WERI-Rb-1 (cell line): ENCODE data around the gene C18orf63.

Source experiments
- DNase-seq: peaks from one replicate; pipeline ENCODE4 v3.0.0-alpha.2; 2020
- H3K27ac ChIP-seq: fragments of 250-450 bp; sonication (Bioruptor Pico); 2 replicates; pipeline ENCODE4 v1.5.1; 2020; ENCODE audit warnings: mild to moderate bottlenecking, moderate library complexity
- H3K27me3 ChIP-seq: fragments of 250-450 bp; sonication (Bioruptor Pico); 2 replicates; pipeline ENCODE4 v1.5.1; 2021; ENCODE audit warnings: mild to moderate bottlenecking, low read depth, moderate library complexity; ENCODE audit not compliant: insufficient read depth, severe bottlenecking
- H3K36me3 ChIP-seq: fragments of 250-450 bp; sonication (Bioruptor Pico); 2 replicates; pipeline ENCODE4 v1.5.1; 2020; ENCODE audit warnings: mild to moderate bottlenecking, moderate library complexity
- H3K4me3 ChIP-seq: 2 replicates; pipeline ENCODE4 v1.5.1; 2011; ENCODE audit warnings: low read depth, mild to moderate bottlenecking, control low read depth, low read length
- H3K9me3 ChIP-seq: fragments of 250-450 bp; sonication (Bioruptor Pico); 2 replicates; pipeline ENCODE4 v1.5.1; 2021; ENCODE audit warnings: mild to moderate bottlenecking, moderate library complexity; ENCODE audit not compliant: severe bottlenecking
- TF ChIP-seq, protein P1 (sequence below): IDR thresholded peaks from 2 replicates; pipeline ENCODE4 v1.5.1; 2011; ENCODE audit warnings: low read depth, mild to moderate bottlenecking, control low read depth, inconsistent platforms, low read length

The C18orf63 gene

DNA sequence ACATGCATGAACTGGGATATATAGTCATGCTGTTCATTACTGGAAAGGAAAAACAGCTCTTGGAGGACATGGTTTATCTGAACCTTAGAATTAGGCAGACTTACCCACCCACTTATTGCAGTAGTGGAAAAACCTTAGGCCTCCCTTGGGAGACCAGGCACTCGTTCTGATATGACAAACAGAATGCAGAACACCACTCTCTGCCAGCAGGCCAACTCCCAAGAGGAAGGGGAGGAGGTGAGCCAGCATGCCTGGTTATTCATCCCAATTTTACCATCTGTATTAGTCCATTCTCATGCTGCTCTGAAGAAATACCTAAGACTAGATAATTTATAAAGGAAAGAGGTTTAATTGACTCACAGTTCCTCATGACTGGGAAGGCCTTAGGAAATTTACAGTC, 17.5 kb downstream of the C18orf63 start:
- TF ChIP-seq, protein P1, sequence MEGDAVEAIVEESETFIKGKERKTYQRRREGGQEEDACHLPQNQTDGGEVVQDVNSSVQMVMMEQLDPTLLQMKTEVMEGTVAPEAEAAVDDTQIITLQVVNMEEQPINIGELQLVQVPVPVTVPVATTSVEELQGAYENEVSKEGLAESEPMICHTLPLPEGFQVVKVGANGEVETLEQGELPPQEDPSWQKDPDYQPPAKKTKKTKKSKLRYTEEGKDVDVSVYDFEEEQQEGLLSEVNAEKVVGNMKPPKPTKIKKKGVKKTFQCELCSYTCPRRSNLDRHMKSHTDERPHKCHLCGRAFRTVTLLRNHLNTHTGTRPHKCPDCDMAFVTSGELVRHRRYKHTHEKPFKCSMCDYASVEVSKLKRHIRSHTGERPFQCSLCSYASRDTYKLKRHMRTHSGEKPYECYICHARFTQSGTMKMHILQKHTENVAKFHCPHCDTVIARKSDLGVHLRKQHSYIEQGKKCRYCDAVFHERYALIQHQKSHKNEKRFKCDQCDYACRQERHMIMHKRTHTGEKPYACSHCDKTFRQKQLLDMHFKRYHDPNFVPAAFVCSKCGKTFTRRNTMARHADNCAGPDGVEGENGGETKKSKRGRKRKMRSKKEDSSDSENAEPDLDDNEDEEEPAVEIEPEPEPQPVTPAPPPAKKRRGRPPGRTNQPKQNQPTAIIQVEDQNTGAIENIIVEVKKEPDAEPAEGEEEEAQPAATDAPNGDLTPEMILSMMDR: no peak
- Histone ChIP-seq H3K27ac (no peak overlapping the region), H3K4me3 (no peak overlapping the region), H3K27me3 (no peaks in the 10 kb centered on the region), H3K9me3 (no peaks in the 10 kb centered on the region), H3K36me3 (no peaks in the 10 kb centered on the region)
- no peak for DNase-seq

DNA sequence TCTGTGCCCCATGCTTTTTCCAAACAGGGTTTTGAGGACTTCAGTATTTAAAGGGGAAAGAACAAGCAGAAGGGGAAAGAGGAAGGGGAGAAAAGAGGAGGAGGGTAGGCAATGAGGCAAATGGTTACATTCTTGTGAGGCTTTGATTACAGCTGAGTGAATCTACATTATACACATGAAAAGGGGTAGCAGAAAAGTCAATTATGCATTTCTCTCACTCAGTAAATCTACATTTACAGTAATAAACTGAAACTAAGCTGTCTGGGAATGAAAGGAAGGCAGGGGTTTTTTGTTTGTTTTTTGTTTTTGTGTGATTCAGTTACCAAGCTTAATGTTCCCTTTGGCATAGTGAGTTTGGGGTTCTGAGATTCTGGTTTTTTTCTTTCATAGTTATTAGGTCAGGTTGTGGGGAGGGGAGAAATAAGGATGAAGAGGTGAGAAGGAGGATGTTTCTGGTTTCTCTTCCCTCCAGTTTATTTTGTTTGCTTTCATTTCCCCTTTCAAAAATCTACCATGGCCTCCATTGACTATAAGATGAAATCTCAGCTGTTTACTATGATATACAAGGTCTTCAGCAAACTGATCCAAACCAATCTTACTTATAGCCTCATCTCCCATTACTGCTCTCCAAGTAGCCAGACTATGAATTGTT, 18.7 kb downstream of the C18orf63 start:
- no peak for DNase-seq
- TF ChIP-seq, protein P1: no peak
- no peaks in the 10 kb centered on the region for H3K27me3 ChIP-seq
- H3K4me3 ChIP-seq: no peak overlapping the region
- H3K36me3 ChIP-seq: no peaks in the 10 kb centered on the region
- H3K27ac ChIP-seq: no peak overlapping the region
- no peaks in the 10 kb centered on the region for H3K9me3 ChIP-seq

DNA sequence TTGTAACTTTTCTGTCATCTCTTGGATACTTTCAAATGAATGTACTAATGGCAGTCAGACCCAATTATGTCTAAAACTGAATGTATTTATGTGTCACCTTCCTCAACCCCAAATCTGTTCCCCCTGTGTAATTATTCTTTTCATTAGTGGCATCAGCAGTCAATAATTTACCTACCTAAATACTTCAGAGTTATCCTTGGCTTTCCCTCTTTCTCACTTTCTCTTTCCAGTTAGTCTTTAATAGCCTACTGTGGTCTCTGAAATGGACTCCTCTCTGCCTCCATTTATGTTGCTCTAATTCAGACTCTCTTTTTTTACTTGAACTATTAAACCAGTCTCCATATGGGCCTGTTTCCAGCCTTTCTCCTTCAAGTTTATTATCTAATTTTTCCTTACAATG, 21.0 kb downstream of the C18orf63 start:
- TF ChIP-seq, protein P1: no peak
- no peak overlapping the region for H3K4me3 ChIP-seq
- no peaks in the 10 kb centered on the region for H3K9me3 ChIP-seq

DNA sequence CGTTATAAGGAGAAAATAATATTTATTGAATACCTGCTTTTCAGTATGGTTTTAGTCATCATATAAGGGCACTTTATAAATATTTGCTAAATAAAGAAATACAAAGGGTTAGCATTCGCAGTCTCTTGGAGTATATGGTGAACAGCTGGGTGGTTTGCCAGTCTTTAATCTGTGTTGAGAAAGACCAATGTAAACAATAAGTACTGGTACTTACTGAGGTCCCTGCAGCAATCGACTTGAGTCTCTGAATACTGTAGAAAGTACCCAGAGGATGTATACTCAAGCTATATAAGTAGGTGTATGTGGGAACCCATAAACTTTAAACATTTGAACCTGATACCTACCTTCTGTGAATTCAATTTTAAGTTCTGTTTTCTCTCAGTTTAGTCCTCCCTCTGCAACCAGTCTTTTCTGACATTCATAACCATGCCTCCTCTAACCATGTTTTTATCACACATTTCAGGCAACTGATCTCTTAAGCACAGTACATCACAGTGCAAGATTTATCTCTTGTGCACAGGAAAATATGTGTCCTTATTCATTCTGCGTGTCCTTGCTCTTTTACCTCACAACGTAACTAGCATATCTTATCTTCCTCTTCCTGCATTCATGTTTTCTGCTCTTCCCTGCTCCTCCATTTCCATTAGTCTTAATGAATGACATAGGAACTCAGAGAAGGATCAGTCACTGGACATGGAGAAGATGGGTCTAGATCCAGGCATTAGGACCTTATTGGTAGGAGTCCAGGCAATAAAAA, 21.7 kb downstream of the C18orf63 start:
- Histone ChIP-seq H3K27me3 (no peaks in the 10 kb centered on the region), H3K4me3 (no peak overlapping the region), H3K27ac (no peak overlapping the region), H3K9me3 (no peaks in the 10 kb centered on the region), H3K36me3 (no peaks in the 10 kb centered on the region)
- no peak for DNase-seq
- TF ChIP-seq, protein P1: no peak

More for the DNA sequence above, 21.0 kb downstream of the C18orf63 start:
- H3K27me3 ChIP-seq: no peaks in the 10 kb centered on the region
- DNase-seq: no peak
- H3K36me3 ChIP-seq: no peaks in the 10 kb centered on the region
- no peak overlapping the region for H3K27ac ChIP-seq

DNA sequence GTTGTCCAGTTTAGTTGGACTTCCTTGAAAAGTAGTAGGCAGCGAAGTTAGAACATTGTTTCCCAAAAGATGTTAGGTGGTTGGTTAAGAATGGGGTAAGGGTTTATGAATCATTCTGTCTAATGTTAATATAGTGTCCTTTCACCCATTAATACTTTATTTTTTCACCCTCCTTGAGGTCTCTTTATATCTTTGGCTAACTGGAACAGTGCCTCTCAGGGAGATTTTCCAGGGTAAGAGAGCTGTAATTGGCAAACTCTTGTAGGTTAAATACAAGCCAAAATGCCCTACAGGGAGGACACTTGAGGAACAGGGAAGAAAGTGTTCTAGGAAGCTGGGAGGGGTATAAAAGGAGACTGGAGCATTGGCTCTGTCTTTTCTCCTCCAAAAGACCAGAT, 22.3 kb downstream of the C18orf63 start:
- H3K27me3 ChIP-seq: no peaks in the 10 kb centered on the region
- no peak for DNase-seq
- TF ChIP-seq, protein P1: no peak
- no peak overlapping the region for H3K27ac ChIP-seq
- no peaks in the 10 kb centered on the region for H3K9me3 ChIP-seq
- no peak overlapping the region for H3K4me3 ChIP-seq
- no peaks in the 10 kb centered on the region for H3K36me3 ChIP-seq
